HepG2 (cell line): ENCODE data around the gene MRPL28. TPM values are rescaled to one million over a fixed set of nuclear protein-coding genes. Genes with fewer than 3 reads are reported as not detected.

Experiments used
- AKAP8 ChIP-seq: sonication (generic); formaldehyde crosslinking; IDR thresholded peaks from 2 replicates; pipeline ENCODE4 v1.5.1; 2020; ENCODE audit warnings: mild to moderate bottlenecking, missing genetic modification reagents
- BRCA1 ChIP-seq: sonication (generic); formaldehyde crosslinking; IDR thresholded peaks from 2 replicates; pipeline ENCODE4 v1.4.0; 2020; ENCODE audit warnings: missing genetic modification reagents
- KDM1A ChIP-seq: IDR thresholded peaks from 2 replicates; pipeline ENCODE4 v1.6.1; 2016; ENCODE audit warnings: missing compliant biosample characterization
- PAF1 ChIP-seq: IDR thresholded peaks from 2 replicates; pipeline ENCODE4 v1.6.1; 2016; ENCODE audit warnings: missing genetic modification reagents, missing compliant biosample characterization
- SIN3B ChIP-seq: fragments of 150-350 bp; IDR thresholded peaks from 2 replicates; pipeline ENCODE4 v1.6.1; 2014; ENCODE audit warnings: low read length
- SOX6 ChIP-seq, 2 experiments: fragments of 450-650 bp in 1 of 2; sonication (generic) in 1 of 2; formaldehyde crosslinking in 1 of 2; IDR thresholded peaks; 2 replicates each; pipeline versions ENCODE4 v1.4.0 to v1.6.1; 2017 to 2020; ENCODE audit warnings: antibody characterized with exemption in 1 of 2, mild to moderate bottlenecking in 1 of 2, missing genetic modification reagents in 1 of 2
- SP5 ChIP-seq: IDR thresholded peaks from 2 replicates; pipeline ENCODE4 v1.6.1; 2016; ENCODE audit warnings: low read depth, borderline replicate concordance
- THYN1 ChIP-seq: sonication (generic); formaldehyde crosslinking; IDR thresholded peaks from 2 replicates; pipeline ENCODE4 v1.8.1; 2023; ENCODE audit warnings: low read depth, mild to moderate bottlenecking, moderate library complexity, missing genetic modification reagents, borderline replicate concordance
- ZBTB38 ChIP-seq: sonication (generic); formaldehyde crosslinking; IDR thresholded peaks from 2 replicates; pipeline ENCODE4 v1.5.1; 2020; ENCODE audit warnings: mild to moderate bottlenecking, missing genetic modification reagents
- ZNF274 ChIP-seq: sonication (generic); formaldehyde crosslinking; IDR thresholded peaks from 2 replicates; pipeline ENCODE4 v1.5.1; 2020; ENCODE audit warnings: mild to moderate bottlenecking, missing genetic modification reagents
- ZNF383 ChIP-seq: sonication (generic); formaldehyde crosslinking; IDR thresholded peaks from 2 replicates; pipeline ENCODE4 v1.4.0; 2020; ENCODE audit warnings: missing genetic modification reagents, mild to moderate bottlenecking, borderline replicate concordance
- ZNF781 ChIP-seq: sonication (generic); formaldehyde crosslinking; IDR thresholded peaks from 2 replicates; pipeline ENCODE4 v1.5.1; 2020; ENCODE audit warnings: borderline replicate concordance, mild to moderate bottlenecking, missing genetic modification reagents; ENCODE audit errors: not compliant biosample characterization
- ZSCAN31 ChIP-seq: sonication (generic); formaldehyde crosslinking; IDR thresholded peaks from 2 replicates; pipeline ENCODE4 v1.5.0; 2020; ENCODE audit warnings: low read depth, mild to moderate bottlenecking, missing genetic modification reagents
- polyA plus RNA-seq, 8 experiments: library from polyadenylated mRNA; depleted of rRNA in 3 of 8; stranded (reverse) in 7 of 8; unstranded in 1 of 8; fragments of >200 nt; fragmentation: Illumina TruSeq in 4 of 8; extraction: Trizol in 4 of 8; gene quantifications; 2 replicates each; pipeline versions ENCODE4 v1.2.1 to v1.2.3, GENCODE V29; 2011 to 2016; ENCODE audit warnings: low read depth in 4 of 8, missing spikeins in 1 of 8, mixed read lengths in 1 of 8; ENCODE audit not compliant: insufficient read depth in 1 of 8
- total RNA-seq, 5 experiments: library from RNA; depleted of rRNA; stranded (reverse); fragments of >200 nt; fragmentation: Illumina TruSeq; extraction: Trizol; gene quantifications; 2 replicates each; pipeline ENCODE4 v1.2.3, GENCODE V29; 2016; ENCODE audit warnings: low read depth in 1 of 5
- TF ChIP-seq, protein P1 (sequence below): sonication (generic); formaldehyde crosslinking; IDR thresholded peaks from 2 replicates; pipeline ENCODE4 v1.4.0; 2020; ENCODE audit warnings: missing genetic modification reagents
- TF ChIP-seq, protein P2 (sequence below): sonication (generic); formaldehyde crosslinking; IDR thresholded peaks from 2 replicates; pipeline ENCODE4 v1.4.0; 2020; ENCODE audit warnings: missing genetic modification reagents
- TF ChIP-seq, protein P3 (sequence below): IDR thresholded peaks from 2 replicates; pipeline ENCODE4 v1.6.1; 2012; ENCODE audit warnings: inconsistent platforms
- TF ChIP-seq, protein P4 (sequence below): sonication (generic); formaldehyde crosslinking; conservative IDR thresholded peaks from 2 replicates; pipeline ENCODE4 v1.4.0; 2020; ENCODE audit warnings: missing genetic modification reagents

Gene MRPL28
- total and polyA plus RNA-seq, 2 of the 13 experiments (the other 11 are each of a cell fraction or from before 2014, with no cell fraction given) = 114 to 135 TPM

DNA sequence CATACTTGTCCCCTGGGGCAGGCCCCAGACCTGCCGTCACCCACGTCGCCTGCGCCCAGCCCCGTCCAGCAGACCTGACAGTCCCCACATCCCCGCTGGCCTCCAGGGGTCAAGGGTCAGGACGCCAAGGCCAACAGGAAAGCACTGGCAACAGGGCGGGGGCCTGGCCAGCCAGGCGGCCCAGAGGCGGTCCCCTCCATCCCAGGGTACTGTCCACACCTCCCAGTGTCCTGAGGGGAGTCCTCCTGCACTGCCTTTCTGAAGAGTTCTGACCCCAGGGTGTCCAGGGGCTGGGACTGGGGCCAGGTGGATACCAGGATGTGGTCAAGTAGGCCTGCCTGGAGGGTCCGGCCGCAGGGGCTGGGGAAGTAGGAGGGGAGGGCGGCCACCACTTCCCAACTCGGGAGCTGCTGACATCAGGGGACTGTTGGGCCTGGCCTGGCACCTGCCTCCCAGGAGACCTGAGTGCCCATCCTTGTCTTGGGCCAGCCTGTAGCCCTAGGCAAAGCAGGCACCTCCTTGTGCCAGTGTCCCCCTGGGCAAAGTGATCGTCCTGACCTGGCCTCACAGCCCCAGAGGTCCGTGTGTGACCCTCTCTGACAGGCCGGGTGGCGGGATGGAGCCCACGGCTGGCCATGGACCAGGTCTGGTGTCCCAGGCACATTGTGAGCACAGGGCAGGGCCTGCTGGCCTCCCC, 11.1 kb downstream of the MRPL28 start (continued):
- TF ChIP-seq, protein P1, sequence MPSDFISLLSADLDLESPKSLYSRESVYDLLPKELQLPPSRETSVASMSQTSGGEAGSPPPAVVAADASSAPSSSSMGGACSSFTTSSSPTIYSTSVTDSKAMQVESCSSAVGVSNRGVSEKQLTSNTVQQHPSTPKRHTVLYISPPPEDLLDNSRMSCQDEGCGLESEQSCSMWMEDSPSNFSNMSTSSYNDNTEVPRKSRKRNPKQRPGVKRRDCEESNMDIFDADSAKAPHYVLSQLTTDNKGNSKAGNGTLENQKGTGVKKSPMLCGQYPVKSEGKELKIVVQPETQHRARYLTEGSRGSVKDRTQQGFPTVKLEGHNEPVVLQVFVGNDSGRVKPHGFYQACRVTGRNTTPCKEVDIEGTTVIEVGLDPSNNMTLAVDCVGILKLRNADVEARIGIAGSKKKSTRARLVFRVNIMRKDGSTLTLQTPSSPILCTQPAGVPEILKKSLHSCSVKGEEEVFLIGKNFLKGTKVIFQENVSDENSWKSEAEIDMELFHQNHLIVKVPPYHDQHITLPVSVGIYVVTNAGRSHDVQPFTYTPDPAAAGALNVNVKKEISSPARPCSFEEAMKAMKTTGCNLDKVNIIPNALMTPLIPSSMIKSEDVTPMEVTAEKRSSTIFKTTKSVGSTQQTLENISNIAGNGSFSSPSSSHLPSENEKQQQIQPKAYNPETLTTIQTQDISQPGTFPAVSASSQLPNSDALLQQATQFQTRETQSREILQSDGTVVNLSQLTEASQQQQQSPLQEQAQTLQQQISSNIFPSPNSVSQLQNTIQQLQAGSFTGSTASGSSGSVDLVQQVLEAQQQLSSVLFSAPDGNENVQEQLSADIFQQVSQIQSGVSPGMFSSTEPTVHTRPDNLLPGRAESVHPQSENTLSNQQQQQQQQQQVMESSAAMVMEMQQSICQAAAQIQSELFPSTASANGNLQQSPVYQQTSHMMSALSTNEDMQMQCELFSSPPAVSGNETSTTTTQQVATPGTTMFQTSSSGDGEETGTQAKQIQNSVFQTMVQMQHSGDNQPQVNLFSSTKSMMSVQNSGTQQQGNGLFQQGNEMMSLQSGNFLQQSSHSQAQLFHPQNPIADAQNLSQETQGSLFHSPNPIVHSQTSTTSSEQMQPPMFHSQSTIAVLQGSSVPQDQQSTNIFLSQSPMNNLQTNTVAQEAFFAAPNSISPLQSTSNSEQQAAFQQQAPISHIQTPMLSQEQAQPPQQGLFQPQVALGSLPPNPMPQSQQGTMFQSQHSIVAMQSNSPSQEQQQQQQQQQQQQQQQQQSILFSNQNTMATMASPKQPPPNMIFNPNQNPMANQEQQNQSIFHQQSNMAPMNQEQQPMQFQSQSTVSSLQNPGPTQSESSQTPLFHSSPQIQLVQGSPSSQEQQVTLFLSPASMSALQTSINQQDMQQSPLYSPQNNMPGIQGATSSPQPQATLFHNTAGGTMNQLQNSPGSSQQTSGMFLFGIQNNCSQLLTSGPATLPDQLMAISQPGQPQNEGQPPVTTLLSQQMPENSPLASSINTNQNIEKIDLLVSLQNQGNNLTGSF (CRISPR knock-in tag) = no peak
- TF ChIP-seq ZNF781 (CRISPR knock-in tag) (no peak), PAF1 (no peak), SIN3B (no peak), BRCA1 (no peak), THYN1 (CRISPR knock-in tag) (no peak), SOX6 (IDR thresholded peaks at IDR 0.05) (no peak), SOX6 (CRISPR knock-in tag; IDR thresholded peaks at IDR 0.05) (peak; percentile 50; the same call in 1 of the 2 replicates), ZSCAN31 (CRISPR knock-in tag) (peak; percentile 60; the same call in 1 of the 2 replicates), ZBTB38 (peak; percentile 78; the same call in 1 of the 2 replicates), AKAP8 (peak; percentile 82; the same call in 1 of the 2 replicates), ZNF274 (CRISPR knock-in tag) (0 out of 2 replicates have a peak, but pooled peaks have one; percentile 47), SP5 (CRISPR knock-in tag) (peak; percentile 82), KDM1A (CRISPR knock-in tag) (0 out of 2 replicates have a peak, but pooled peaks have one; percentile 27), ZNF383 (no peak)
- TF ChIP-seq, protein P2, sequence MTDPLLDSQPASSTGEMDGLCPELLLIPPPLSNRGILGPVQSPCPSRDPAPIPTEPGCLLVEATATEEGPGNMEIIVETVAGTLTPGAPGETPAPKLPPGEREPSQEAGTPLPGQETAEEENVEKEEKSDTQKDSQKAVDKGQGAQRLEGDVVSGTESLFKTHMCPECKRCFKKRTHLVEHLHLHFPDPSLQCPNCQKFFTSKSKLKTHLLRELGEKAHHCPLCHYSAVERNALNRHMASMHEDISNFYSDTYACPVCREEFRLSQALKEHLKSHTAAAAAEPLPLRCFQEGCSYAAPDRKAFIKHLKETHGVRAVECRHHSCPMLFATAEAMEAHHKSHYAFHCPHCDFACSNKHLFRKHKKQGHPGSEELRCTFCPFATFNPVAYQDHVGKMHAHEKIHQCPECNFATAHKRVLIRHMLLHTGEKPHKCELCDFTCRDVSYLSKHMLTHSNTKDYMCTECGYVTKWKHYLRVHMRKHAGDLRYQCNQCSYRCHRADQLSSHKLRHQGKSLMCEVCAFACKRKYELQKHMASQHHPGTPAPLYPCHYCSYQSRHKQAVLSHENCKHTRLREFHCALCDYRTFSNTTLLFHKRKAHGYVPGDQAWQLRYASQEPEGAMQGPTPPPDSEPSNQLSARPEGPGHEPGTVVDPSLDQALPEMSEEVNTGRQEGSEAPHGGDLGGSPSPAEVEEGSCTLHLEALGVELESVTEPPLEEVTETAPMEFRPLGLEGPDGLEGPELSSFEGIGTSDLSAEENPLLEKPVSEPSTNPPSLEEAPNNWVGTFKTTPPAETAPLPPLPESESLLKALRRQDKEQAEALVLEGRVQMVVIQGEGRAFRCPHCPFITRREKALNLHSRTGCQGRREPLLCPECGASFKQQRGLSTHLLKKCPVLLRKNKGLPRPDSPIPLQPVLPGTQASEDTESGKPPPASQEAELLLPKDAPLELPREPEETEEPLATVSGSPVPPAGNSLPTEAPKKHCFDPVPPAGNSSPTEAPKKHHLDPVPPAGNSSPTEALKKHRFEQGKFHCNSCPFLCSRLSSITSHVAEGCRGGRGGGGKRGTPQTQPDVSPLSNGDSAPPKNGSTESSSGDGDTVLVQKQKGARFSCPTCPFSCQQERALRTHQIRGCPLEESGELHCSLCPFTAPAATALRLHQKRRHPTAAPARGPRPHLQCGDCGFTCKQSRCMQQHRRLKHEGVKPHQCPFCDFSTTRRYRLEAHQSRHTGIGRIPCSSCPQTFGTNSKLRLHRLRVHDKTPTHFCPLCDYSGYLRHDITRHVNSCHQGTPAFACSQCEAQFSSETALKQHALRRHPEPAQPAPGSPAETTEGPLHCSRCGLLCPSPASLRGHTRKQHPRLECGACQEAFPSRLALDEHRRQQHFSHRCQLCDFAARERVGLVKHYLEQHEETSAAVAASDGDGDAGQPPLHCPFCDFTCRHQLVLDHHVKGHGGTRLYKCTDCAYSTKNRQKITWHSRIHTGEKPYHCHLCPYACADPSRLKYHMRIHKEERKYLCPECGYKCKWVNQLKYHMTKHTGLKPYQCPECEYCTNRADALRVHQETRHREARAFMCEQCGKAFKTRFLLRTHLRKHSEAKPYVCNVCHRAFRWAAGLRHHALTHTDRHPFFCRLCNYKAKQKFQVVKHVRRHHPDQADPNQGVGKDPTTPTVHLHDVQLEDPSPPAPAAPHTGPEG = no peak
- TF ChIP-seq, protein P3, sequence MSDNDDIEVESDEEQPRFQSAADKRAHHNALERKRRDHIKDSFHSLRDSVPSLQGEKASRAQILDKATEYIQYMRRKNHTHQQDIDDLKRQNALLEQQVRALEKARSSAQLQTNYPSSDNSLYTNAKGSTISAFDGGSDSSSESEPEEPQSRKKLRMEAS = peak; percentile 64; the same call in 1 of the 2 replicates
- TF ChIP-seq, protein P4, sequence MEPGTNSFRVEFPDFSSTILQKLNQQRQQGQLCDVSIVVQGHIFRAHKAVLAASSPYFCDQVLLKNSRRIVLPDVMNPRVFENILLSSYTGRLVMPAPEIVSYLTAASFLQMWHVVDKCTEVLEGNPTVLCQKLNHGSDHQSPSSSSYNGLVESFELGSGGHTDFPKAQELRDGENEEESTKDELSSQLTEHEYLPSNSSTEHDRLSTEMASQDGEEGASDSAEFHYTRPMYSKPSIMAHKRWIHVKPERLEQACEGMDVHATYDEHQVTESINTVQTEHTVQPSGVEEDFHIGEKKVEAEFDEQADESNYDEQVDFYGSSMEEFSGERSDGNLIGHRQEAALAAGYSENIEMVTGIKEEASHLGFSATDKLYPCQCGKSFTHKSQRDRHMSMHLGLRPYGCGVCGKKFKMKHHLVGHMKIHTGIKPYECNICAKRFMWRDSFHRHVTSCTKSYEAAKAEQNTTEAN (CRISPR knock-in tag) = no peak
